Measurements from ENCODE around the gene RSRC1.

The RSRC1 gene

DNA sequence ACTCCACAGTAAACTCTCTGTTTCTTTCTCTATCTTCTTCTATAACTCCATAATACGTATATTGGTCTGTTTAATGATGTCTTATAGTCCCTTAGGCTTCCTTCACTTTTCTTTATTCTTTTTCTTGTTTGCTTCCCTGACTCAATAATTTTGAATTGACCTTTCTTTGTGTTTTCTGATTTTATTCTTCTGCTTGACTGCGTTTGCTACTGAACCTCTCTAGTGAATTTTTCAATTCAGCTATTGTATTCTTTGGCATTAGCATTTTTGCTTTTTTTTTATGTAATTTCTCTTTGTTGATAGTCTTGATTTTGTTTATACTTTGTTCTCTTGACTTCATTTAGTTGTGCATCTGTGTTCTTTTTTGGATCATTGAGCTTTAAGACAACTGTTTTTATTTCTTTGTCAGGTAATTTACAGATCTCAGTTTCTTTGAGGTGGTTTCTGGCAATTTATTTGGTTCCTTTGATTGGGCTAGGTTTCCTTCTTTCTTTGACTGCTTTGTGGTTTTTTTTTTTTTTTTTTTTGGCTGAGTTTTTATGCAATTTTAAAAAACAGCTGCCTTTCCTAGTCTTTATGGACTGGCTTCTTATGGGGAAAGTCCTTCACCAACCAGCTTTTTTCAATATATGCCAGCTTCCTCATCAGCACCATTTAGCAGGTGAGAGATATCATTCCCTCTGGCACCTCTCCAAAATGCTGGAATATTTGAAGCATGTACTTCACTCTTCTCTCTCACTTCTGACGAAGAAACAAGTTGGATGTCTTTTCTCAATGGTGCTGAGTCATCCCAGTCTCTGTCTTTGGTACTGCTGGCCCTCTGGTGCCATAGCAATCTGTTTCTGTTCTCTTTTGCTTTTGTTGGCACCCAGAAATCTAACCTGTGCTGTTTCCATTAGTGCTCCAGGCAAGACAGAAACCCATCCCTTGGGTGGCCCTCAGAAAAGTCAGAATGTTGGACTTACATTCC lies 17.6 kb downstream of the RSRC1 start:
- no peak for DNase-seq (ENCODE audit: low read depth, low spot score)

DNA sequence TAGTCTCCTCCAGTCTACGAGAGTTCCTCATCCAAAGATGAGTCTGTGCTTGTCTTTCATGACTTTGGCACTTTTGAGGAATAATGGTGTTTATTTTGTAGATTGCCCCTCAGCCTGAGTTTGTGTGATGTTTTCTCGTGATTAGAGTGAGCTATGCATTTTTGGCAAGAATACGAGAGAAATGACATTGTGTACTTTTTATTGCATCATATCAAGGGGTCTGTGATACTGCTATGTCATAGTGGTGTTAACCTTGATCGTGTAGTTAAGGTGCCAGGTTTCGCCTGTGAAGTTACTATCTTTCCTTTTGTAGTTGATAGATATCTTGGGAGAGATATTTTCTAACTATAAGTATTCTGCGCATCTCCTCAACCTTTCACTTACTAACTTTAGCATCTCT lies 18.9 kb downstream of the RSRC1 start:
- DNase-seq (ENCODE audit: low read depth, low spot score) = no peak

DNA sequence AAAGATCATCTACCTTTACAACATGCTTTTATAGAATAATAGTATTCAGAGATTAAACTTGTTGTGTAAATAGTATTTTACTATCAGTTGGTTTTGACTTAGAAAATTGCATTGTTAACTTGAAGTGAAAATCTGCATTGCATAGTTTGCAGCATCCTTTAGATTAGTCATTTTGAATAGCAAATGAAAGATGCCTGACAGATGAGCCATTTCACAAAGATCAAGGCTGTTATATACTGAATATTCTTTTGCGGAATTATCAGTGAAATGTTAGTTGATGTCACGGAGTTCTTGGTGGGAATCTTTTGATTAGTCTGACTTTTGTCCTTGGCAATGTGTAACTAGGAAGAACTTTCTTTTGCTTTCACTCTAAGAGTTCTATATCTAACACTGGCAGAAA lies 24.5 kb downstream of the RSRC1 start:
- no peak for DNase-seq (ENCODE audit: low read depth, low spot score)

DNA sequence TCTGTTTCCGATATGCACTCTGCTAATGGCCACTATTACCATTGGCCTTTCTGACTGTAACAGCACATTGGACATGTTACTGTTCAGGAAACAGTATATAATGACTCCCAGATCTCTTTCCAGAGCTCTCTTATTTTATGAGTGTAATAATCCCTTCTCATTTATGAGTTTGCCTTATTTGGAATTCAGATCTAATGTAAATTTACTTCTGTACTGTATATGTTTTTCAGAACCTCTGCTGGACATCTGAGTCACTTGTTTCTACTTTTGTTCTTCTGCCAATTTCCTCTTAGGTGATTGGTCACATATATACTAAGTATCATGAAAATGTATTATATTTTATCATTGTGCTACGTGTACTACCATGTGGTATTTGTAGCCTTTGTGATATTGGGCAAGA lies 30.5 kb downstream of the RSRC1 start:
- no peak for DNase-seq (ENCODE audit: low read depth, low spot score)

DNA sequence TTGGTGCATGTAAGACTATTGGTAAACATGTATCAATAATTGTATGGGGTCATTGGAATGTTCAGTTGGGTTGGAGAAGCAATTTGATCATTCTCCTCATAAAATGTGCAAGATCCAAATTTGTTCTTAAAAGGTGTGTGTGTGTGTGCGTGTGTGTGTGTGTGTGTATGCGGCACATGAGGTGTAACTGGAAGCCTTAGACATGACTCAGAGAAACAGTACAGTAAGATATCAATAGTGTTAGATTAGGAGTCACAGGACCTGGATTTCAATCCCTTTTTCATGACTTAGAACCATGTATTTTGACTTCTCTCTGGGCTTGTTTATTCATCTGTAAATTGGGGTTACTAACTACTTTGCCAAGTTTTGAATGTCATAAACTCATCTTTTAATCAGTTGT lies 38.3 kb downstream of the RSRC1 start:
- no peak for DNase-seq (ENCODE audit: low read depth, low spot score)

DNA sequence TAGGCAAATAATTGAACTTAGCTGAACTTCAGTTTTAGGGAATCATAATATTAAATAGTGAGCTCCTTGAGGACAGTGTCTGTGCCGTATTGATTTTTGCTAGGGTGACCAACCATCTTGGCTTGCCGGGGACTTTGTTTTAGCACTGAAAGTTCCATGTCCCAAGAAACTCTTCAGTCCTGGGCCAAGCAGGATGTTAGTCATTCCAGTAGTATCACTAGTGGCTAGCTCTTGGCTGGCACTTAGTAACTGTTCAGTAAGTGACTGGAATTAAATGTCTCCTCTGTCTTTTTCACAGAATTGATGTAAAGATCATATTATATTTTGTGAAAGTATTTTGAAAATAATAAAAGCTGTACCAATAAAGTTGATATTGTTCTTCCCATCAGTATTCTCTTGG lies 42.3 kb downstream of the RSRC1 start:
- DNase-seq (ENCODE audit: low read depth, low spot score) = no peak

DNA sequence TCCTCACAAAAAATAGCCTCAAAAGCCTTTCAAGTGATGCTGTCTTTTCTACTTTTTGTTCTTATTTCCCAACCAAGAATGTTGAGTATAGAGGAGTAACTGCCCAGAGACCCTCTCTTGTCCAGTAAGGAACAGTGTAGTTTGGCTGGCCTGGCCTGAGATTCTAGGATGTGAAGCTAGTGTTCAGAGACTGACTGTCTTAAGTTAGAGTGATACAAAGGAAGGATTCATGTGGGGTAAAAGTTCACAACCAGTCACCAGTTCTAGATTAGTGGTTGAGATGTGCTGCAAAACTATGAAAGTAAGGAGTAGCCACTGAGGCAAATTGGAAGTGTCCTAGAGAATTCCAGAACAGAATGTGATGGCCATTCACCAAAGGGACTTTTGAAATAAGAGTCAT lies 49.1 kb downstream of the RSRC1 start:
- no peak for DNase-seq (ENCODE audit: low read depth, low spot score)

DNA sequence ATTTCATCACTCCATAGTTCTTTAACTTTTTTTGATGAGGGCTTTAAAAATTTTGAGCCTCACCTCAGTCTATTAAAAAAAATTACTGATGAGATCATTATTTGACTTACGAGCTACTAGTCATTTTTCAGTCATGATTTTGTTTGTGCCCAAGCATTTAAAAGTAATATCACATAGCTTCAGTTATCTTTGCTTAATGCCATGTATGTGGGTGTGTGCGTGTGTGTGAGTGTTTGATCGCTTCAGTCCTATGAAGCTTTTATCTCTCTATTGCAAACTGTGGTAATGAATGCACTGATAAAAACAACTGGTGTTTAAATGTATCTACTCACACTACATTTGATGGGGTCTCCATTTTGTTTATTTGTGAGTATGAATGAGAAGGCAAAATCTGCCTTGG lies 49.8 kb downstream of the RSRC1 start:
- no peak for DNase-seq (ENCODE audit: low read depth, low spot score)

DNA sequence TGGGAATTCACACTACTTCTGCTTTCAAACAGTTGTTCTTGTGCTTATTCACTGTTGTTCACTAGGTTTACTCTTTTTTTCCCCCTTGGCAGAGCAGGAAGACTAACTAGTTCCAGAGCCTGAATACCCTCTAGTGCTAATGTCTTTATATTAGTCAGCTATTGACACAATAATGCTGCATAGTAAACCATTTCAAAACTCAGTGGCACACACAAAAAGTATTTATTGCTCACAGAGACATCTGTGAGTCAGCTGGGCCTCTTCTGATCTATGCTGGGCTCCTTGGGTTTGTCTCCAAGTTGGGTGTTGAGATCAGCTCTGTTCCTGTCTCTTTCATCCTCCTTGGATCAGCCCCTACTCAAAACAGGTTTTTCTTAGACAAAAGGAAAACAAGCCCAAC lies 51.1 kb downstream of the RSRC1 start:
- no peak for DNase-seq (ENCODE audit: low read depth, low spot score)

DNA sequence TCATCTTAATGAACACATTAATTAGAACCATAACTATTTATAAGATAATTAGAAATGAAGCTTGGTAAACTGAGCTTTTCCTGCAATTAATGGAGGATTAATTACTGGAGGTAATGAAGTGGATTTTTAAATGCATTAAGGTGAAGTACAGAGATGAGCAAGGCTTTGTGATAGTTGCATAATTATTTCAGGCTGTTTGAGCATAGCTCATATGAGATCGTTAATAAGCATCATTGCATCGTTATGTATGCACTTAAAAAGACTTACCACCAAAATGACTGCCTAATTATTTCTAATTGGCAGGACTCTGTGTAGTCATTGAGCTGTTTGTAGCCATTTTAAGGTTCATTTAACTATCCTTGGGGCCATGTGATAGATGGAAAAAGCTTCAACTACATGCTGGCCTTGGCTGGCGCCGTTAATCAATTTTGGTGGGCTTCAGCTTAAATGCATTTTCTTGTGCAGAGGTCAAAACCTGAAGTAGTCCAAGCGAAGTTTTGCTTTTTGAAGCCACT lies 55.3 kb downstream of the RSRC1 start:
- DNase-seq (ENCODE audit: low read depth, low spot score) = no peak

DNA sequence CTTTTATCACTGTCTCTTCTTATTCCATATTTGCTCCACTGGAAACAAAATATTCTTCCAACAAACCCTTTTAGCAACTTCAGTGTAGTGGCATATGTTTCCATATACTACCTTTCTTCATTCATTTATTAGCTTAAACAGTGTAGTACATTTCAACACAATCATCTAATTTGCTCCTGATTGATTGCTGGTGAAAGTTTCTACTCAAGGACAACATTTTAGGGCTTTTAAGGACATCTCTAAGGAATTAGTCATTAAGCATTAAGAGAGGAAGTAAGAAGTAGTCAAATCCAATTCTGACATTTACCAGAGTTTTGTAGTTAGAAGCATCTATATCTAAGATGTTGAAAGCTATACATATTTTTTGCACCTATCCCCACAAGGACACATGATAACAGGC lies 55.8 kb downstream of the RSRC1 start:
- DNase-seq (ENCODE audit: low read depth, low spot score) = no peak

DNA sequence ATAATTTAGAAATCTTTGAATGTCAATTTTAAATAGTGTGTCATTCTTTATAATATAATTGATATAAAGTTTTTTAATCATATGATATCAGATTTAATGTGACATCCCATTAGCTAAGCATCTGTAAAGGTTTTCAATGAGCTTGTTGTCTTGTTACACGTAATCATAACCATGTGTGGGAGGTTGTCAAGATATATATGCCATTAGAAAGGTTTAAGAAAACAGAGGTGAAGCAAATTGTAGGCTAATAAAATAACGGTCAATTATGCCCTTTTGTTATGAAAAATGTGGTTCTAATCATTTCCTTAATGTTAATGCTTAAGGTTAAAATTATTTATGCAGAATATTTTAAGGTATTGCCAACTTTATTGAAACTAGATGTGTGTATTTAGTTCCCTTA lies 56.3 kb downstream of the RSRC1 start:
- no peak for DNase-seq (ENCODE audit: low read depth, low spot score)

DNA sequence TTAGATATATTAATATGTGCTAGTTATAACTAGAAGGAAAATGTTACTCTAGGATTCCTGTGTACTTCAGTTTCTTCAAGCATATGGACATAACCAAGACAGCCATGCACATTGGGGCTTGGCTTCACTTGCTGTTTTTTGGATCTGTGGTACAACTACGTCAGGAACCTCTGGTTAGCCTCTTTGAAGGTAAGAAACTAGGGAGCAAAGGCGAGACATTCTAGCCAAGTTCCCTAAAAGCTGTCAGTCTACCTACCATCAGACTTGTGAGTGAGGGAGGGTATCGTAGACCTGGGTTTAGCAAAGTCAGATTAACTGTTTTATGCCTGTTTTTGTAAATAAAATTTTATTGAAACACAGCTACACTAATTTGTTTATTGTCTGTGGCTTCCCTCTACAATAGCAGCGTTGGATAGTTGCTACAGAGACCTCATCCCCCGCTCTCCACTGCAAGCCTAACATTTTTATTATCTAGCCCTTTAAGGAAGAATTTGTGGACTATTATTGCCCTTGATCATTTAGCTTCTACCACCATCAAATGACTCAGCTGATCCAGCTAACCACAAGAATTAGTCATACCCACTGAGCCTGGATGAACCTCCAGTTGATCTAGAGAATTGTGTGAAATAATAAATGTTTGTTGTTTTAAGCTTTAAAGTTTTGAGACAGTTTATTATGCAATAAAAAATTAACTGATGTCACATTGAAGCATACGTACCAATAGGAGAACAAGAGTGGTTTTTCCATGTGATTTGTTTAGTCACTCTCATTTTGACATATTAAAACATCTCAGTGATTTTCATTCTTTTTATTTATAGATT lies 58.1 kb downstream of the RSRC1 start:
- no peak for DNase-seq (ENCODE audit: low read depth, low spot score)

DNA sequence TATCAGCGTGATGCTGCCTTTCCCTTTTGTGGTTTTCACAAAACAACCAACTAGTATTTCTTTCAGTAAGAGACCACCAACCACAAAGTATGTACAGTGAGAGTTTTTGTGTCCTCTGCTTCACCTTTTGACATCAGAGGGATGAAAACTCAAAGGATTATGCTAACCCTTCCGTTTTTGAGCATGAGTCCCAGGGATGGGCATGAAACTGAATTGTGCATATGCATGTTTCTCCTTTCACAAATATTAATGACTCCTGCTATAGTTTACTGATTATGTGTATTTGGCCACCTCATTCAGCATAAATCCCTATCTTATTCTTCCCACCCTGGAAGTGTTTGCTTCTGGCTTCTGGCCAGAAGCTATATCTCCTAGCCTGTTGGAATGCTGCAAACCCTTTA lies 59.2 kb downstream of the RSRC1 start:
- DNase-seq (ENCODE audit: low read depth, low spot score) = no peak

DNA sequence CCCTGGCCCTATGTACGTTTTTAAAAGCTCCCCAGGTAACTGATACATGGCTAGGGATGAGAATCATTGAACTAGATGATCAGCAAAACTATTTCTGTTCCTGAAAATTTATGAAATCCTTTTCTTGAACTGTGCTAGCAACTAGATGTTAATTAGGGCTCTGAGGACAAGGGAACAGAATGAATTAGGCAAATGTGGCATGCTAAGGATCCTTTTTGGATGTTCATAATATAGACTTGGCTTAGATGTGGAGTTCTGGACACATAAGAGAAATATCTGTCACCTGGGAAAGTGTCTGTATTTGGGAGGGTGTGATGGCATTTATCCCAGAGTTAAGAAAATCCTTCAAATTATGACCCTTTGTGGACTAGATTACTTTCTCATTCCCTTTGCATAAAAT lies 71.2 kb downstream of the RSRC1 start:
- no peak for DNase-seq (ENCODE audit: low read depth, low spot score)

DNA sequence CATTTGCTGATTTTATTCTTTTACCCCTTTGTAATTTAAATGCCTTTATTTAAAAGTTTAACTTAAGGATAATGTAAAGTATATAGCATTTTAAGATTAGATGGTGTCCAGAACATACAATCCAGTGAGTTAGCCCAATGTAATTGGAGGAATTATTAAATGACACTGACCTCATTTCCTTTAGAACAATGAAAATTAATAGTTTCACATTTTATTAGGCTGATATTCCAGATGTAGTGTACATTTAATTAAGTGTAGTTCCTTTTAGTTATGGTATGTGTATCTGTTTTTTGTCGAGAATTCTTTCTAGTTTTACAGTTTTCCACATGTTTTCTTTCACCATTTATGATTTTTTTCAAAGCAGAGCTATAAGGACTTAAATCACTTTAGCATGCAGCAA lies 75.8 kb downstream of the RSRC1 start:
- no peak for DNase-seq (ENCODE audit: low read depth, low spot score)

DNA sequence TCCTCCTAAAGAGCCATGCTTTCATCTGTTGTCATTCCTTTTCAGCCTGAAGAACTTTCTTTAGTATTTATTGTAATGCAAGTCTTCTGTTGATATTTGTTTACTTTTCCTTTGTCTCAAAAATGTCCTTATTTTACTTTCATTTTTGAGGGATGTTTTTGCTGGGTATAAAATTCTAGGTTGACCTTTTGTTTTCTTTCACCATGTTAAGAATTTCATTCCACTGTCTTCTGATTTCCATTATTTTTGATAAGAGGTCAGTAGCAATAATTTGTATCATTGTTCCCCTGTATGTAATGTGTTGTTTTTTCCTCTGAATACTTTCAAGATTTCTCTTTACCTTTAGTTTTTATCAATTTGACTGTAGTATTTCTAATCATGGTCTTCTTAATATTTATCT lies 91.1 kb downstream of the RSRC1 start:
- DNase-seq (ENCODE audit: low read depth, low spot score) = no peak

DNA sequence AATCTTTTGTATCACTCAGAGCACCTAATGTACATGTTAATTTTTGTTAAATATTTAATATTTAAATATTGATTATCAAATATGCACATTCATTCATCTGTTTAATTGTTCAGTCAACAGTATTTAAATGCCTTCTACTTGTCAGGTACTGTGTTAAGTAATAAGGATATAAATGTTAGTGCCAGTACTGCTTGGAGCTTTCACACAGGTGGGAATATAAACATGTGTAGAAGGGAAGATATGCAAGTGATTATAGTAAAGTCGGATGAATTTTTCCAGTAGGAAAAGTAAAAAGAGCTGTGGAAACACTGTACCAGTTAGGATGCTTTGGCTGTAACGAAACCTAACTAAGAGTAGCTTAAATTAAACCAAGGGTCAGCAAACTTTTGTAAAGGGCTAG lies 95.4 kb downstream of the RSRC1 start:
- no peak for DNase-seq (ENCODE audit: low read depth, low spot score)

DNA sequence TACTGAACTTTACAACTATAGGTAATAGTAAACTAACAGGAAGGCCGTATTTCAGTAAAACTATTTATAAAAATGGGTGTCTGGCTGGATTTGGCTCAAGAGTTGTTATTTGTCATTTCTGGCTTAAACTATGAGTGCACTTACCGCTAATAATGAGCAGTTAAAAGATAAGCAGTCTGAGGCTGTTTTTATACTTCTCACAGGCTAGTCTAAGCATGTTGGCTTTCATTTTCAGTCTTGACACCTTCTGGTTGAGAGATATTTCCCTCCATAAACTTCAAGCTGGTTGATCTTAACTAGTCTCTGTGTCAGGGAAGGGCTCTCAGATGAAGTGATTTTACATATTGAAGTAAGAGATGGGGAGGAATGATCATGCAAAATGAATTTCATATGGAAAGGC lies 96.1 kb downstream of the RSRC1 start:
- DNase-seq (ENCODE audit: low read depth, low spot score) = no peak

DNA sequence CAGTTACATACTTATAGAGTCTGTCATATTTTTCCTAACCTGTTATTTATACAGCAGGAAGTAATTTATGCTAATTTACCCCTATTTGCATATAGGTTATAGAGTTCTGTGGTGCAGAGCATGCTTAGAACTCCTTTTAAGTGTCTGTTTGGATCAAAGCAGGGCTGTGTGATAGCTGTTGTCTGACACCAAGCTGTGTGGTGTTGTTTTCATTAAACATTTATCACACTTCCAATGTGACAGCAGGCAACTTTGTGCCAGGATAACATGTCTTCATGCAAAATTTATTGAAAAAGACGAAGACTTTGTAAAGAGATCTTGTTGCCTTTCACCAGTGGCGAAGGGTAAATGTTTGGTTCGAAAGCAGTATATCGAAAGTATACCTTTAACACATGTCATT lies 100.2 kb downstream of the RSRC1 start:
- DNase-seq (ENCODE audit: low read depth, low spot score) = no peak

DNA sequence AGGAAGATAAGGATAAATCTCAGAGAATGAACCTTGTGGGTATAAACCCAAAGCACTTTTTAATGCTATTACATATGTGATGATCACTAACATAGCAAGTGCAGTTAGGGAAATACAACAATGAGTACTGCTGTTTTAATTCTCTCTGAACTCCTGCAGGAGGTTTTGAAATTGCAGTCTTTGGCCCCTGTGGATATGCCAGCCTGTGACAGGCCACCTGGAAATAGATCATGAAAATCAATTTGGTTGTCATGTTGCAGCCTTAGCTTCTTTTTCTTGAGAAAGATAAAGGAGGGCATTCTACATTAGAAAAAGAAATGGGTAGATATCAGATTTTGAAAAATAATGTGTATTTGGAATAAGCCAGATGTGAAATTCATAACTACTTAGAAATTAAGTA lies 103.6 kb downstream of the RSRC1 start:
- no peak for DNase-seq (ENCODE audit: low read depth, low spot score)

DNA sequence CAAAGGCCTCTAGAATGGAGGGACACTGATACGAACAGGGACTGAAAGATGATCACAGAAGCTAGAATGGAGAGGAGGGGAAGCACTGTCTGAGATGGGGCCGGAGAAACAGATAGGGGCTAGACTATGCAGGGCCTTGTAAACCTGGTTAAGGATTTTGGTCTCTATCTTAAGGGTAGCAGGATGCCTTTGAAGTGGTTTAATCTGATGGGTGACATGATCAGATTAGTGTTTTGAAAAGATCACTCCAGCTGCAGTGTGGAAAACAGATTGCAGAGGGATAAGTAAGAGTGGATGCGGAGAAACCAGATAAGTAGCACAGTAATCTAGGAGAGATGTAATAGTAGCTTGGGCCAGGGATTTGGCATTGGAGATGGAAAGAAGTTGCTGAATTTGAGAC lies 108.1 kb downstream of the RSRC1 start:
- no peak for DNase-seq (ENCODE audit: low read depth, low spot score)

DNA sequence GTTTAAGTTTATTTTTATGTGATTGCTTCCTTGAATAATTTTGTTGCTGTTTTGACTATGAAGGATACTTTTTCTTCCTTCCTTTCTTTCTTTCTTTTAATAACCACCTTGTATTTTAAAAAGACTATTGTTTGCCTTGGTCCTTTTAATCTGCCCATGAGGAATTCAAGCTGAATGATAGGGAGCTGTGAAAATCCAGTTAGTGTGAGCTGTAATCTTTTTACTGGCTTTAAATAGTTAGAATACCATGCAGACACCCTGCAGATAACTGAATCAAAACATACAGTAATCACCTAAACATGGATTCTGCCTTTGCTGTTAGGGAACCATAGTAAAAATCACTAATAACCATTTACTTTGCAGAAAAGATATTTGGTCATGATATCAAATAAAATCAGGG lies 110.7 kb downstream of the RSRC1 start:
- no peak for DNase-seq (ENCODE audit: low read depth, low spot score)
